Ureter (tissue), 1 donor: ENCODE results near the gene DHTKD1. TPM values are rescaled to one million over a fixed set of nuclear protein-coding genes. Genes with fewer than 3 reads are reported as not detected.
"Not testable (repeated sequence)": the region's sequence is repeated elsewhere in the genome, so short reads cannot be mapped to it uniquely, and the experiment has no call there.

Experiments
- DNase-seq: peaks from one replicate; pipeline ENCODE4 v3.0.0-alpha.2; 2020; ENCODE audit warnings: low spot score
- total RNA-seq: library from RNA; stranded (reverse); gene quantifications from one replicate; pipeline ENCODE4 v1.2.4, GENCODE V29; 2023
- donor health status: DM: yes; HTN: yes; CAD: no.

Gene DHTKD1
- total RNA-seq, 1 donor from 2014 or later = 25.4 TPM

GRCh38 chr10:12150163-12150562 lies 81.4 kb downstream of the DHTKD1 start:
- DNase-seq = no peak

- no peak for DNase-seq
These were observed 85.8 kb downstream of the DHTKD1 start for GRCh38 chr10:12154516-12154915.

DNA sequence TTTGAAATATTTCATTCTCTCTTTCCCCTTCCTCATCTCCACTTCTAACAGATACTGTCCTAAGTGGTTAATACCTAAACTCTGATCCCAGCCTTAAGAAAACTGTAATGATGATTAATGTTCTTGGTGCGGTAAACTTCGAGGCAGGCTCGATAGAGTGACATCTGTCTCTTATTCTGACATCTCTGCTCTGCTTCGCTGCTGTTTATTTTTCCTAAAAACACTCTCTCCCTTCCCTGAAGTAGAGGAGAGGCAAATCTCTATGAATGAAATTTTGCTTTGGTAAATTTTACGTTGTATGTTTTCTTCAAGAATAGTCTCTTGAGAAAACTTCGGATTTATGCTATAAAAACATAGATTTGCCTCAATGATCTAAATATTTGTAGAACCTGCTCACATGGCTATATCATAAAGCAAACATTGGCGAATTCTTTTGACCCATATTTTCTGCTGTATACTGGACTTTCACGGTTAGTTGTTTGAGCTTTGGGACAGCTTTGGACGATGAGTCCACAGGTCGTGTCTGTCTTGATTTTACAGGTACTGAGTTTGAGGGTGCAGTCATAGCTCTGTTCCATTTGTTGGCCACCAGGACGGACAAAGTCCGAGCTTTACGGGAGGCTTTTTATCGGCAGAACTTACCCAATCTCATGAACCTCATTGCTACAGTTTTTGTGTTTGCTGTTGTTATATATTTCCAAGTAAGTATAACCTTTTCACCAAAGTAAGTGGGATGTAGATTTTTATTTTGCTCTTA lies 87.8 kb downstream of the DHTKD1 start:
- no peak for DNase-seq

DNA sequence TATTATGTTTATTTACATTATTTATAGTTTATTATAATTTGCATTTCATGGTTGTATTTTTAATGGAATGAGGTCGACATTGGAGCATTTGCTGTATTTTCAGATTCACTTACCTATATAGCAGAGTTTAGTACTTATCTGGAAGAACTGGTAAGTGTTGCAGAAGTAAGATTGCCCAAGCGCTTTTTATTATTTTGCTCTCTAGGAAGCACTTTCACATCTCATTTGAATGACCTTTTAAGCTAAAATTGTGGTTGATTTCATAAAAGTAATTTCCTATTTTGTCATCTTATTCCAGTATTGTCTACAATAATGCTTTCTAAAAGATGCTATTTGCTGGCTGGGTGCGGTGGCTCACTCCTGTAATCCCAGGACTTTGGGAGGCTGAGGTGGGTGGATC lies 89.4 kb downstream of the DHTKD1 start:
- DNase-seq = no peak

DNA sequence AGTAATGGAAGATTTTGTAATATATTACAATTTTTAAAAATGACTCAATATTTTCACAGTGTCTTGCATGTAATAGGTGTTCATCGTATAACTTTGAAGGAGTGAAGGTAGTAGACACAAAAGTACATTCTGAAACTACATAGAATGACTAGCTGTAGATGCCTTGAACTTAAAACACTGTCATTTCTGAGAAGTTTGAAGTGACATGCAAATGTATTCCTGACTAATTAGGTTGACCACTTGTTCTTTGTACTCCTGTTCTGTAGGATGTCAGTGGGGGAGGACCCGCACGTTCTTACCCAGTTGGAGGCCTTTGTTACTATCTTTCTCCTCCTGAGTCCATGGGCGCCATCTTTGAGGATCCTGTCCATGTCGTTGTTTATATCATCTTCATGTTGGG lies 91.9 kb downstream of the DHTKD1 start:
- no peak for DNase-seq

- no peak for DNase-seq
These were observed 94.2 kb downstream of the DHTKD1 start for GRCh38 chr10:12162927-12163326.

DNA sequence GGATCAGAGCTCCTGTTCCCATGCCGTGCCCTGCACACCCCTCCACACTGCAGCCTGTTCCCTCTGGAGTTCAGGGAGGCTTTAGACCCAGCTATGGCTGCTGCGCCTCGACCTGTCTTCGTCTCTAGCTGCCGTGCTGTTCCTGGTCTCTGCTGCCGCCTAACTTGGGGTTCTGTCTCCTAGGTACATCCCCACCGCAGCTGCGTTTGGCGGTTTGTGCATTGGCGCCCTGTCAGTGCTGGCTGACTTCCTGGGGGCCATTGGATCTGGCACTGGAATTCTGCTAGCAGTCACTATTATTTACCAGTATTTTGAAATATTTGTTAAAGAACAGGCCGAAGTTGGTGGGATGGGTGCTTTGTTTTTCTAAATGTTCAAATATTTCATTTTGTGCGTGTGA lies 95.3 kb downstream of the DHTKD1 start:
- DNase-seq = no peak

DNA sequence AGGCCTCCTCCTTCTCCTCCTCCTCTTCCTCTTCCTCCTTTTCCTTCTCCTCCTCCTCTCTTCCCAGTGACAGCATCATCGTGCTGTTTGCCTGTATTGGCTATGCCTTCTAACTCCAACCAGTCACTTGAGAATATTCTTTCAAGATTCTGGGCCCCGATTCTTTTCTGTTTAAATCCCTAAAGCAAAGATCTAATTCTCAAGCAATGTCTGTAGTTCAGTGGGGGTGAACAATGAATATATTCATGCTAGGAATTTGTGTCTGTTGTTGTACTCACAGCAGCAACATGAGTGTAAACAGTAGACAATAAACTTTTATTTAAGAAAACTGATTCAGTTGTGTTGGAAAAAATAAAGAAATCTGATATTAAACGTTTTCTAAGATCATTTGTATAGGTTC lies 96.3 kb downstream of the DHTKD1 start:
- no peak for DNase-seq

DNA sequence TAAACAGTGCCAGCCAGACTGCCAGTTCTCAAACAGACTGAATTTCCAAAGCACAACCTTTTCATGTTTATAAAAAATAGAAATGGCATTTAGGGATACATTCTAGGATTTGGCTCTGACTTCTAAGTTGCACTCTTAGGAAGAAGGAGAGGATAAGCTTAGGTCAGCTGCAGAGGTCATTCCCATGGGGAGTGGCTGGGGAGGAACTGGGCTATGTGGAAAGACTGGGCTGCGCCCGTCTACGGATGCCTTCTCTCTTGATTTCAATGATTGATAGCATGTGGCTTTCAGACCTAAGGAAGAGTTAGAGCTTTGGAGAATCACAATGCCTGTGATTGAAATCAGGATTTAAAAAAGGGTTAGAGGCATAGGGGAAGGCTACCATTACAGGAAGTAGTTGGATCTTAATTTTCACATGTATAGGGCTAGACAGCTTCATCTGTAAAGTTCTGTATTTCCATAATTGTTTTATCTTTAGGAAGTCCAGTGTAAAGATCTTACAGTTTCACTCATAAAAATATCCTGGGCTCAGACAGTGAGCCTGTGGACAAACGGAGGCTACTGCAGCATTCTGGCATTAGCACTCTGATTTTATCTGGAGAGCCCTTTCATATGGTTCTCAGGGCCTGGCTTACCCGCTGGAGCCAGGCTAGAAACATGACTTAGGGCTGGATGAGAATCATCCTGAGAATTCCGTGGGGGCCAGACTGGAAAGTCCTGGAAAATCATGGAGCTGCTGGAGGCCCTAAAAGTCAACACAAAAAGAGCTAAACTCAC lies 97.4 kb downstream of the DHTKD1 start:
- DNase-seq = no peak

DNA sequence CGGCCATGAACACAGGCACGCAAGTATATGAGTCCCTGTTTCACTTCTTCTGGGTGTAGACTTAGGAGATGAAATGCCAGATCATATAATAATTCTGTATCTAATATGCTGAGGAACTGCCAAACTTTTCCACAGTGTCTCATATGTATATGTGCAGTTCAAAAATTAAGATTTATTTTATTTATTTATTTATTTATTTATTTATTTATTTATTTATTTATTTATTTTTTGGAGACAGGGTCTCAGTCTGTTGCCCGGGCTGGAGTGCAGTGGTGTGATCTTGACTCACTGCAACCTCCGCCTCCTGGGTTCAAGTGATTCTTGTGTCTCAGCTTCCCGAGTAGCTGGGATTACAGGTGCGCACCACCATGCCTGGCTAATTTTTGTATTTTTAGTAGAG lies 102.8 kb downstream of the DHTKD1 start:
- not testable (repeated sequence) for DNase-seq

Other genes starting within 250 kb of the DHTKD1 start
- gene PROSER2, start 245.6 kb upstream of the DHTKD1 start, total RNA-seq = 21.5 TPM
- 25.6 TPM for gene UPF2, start 26.1 kb upstream of the DHTKD1 start, total RNA-seq
- 8.6 TPM for gene SEC61A2, start 60.7 kb downstream of the DHTKD1 start, total RNA-seq
- 44.9 TPM for gene NUDT5, start 126.9 kb downstream of the DHTKD1 start, total RNA-seq
- 60.7 TPM for gene CDC123, start 127.2 kb downstream of the DHTKD1 start, total RNA-seq